ENCODE measurements around the gene GAL3ST3. TPM values are rescaled to one million over a fixed set of nuclear protein-coding genes. Genes with fewer than 3 reads are reported as not detected.
"Not testable (repeated sequence)": the region's sequence is repeated elsewhere in the genome, so short reads cannot be mapped to it uniquely, and the experiment has no call there.

GAL3ST3 gene
- total RNA-seq, 1 donor from 2014 or later: not detected

DNA sequence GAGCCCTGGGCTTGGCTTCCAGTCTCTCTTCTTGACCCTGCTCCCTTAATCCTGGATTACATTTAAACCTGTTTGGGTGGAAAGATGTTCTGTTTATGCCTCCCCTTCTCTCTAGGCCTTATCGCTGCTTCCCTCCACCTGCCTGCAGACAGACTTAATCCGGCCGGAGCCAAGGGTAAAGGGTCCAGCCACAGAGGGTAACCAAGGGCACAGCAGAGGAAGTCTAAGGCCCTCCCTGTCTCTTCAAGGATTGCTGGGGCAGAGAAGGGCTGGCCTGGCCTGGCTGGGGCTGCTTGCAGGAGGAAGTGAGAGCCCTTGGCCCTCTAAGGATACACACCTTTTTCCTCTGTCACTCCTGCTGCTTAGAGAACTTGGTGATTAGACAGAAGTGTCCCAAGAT is 2.1 kb downstream of the GAL3ST3 start:
- intact Hi-C loops (cut with micrococcal nuclease): no loop called here

DNA sequence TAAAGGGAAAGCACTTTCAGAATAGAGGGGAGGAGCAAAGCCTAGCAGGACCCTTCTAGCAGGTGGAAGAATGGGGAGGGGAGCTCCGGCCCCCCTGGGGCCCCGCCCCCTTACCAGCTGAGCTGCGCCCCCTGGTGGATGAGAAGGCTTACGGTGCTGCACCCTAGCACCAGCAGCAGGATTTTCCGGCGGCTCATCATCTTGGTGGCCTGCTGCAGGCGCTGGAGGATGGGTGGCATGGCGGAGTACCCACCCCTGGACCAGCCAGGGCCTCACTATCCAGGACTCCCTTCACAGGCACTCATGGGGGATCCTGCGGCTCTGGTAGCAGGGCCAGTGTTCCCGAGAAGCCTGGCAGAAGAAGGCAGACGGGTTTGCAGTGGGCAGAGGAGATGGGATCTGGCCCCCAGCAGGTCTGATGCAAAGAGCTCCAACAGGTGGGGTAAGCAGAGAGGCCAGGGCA is 3.8 kb downstream of the GAL3ST3 start:
- intact Hi-C loops (cut with micrococcal nuclease): no loop called here

DNA sequence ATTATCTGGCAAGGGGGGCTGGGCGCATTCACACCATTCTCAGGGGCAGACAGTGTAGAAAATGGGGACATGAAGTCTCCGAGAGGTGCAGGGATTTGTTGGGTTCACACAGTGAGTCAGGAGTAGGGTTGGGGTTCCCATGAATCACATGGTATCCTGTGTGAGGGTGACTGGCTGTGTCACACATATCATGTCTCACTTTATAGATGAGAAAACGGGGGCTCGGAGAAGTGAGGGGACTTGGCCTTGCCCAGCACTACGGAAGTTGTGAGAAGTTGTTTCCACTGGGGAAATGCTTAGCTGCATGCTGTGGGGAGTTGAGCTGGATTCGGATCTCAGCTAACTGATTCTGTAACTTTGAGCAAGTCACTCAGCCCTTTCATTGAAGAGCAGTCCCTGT is 4.2 kb downstream of the GAL3ST3 start:
- intact Hi-C loops (cut with micrococcal nuclease): no loop called here

DNA sequence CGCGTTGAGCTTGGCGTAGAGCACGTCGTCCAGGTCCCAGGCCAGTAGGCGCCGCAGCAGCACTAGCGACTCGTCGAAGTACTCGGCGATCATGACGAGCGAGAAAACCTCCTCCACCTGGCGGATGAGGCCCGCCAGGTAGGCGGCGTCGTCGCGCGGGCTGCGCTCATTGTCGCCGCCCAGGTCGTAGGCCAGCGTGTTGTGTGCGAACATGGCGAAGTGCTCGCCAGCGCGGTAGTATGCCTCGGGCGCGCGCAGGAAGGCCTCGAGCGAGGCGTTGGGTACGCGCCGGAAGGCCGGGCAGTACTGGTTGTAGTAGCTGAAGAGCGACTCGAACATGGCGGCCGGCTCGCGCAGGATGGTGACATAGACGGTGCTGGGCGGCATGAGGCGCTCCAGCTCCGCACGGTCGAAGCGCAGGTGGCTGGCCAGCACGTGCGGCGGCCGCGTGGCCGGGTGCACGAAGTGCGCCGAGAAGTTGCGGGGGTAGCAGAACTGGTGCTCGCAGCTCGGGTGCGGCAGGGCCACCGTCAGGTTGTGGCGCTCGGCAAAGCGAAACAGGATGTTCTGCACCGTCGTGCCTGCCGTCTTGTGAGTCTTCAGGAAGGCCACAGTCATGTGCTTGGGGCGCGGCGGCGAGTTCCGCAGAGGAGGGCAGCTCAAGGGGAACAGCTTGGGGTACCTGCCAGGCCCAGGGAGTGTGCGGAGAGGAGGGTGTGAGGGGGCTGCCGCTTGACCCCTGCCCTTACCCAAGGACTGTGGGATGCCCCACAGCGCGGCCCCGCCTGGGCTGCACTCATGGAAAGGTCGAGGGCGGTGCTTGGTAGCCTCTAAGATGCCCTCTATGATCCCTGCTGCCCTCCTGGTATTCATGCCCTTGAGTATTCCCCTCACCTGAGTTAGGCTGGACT is 5.7 kb downstream of the GAL3ST3 start:
- intact Hi-C loops (cut with micrococcal nuclease): no loop called here

DNA sequence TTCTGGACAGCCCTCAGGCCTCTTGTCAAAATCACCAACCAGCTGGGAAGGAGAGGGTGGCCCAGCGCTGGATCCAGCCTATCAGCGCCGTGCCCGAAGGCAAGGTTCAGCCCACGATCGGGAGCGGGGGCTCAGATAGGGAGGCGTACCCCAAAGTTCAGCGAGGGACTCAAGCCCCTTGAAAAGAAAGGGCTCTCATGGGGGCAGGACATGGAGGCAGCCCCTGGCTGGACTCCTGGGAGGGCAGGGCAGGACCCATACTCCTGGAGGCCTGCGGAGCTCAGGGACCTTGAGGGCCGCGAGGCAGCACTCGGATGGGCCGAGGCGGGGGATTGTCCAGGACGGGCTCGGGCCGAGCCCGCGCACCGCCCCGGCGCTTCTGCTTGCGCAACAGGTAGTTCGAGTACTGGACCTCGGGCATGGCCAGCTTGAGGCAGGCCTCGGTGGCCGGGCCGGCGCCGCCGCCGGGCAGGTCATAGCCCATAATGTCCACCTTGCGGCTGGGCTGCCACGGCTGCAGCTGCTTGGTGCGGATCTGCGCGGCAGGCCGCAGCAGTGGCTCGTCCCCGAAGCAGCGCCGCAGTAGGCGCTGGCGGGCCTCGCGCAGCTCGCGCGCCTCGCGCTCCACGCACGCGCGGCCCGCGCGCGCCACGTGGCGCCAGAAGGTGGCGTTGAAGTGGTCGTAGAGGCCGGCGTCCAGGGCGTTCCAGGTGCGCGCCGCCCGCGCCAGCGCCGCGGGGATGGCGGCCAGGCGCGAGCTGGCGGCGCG is 6.5 kb downstream of the GAL3ST3 start:
- intact Hi-C loops (cut with micrococcal nuclease): no loop called here

DNA sequence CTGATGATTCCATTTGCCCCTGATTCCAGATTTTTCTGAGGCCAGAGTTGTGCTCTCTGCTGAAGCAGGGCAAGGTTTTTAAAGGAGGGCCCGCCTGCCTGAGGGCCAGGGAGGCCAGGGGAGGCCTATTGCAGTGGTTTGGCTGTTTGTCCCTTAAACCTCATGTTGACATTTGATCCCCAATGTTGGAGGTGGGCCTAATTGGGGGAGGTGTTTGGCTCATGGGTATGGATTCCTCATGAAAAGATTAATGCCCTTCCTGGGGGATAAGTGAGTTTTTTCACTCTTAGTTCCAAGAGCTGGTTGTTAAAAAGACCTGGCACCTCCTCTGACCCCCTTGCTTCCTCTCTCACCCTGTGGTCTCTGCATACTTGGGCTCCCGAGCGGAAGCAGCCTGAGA is 9.2 kb downstream of the GAL3ST3 start:
- intact Hi-C loops (cut with micrococcal nuclease): no loop called here

DNA sequence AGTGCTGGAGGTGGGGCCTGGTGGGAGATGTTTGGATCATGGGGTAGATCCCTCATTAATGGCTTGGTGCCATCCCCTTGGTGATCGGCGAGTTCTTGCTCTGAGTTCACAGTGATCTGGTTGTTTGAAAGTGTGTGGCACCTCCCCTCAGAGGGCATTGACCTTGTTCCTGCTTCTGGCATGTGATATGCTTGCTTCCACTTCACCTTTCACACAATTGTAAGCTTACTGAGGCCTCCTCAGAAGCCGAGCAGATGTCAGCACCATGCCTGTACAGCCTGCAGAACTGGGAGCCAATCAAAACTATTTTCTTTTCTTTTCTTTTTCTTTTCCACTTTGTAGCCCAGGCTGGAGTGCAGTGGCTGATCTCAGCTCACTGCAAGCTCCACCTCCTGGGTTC is 11.6 kb downstream of the GAL3ST3 start:
- intact Hi-C loops (cut with micrococcal nuclease): no loop called here

DNA sequence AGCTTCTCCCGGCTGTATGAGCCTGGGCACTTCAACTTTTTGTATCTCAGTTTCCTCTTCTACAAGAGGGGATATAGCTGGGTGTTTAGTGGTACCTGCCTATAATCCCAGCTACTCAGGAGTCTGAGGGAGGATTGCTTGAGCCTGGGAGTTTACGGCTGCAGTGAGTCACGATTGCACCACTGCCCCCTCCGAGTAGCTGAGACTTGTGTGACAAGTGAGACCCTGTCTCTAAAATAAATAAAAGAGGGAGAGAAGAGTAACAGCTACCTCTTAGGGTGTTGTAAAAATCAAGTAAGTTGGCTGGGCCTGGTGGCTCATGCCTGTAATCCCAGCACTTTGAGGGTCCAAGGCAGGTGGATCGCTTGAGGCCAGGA is 12.6 kb downstream of the GAL3ST3 start:
- intact Hi-C loops (cut with micrococcal nuclease): no loop called here

DNA sequence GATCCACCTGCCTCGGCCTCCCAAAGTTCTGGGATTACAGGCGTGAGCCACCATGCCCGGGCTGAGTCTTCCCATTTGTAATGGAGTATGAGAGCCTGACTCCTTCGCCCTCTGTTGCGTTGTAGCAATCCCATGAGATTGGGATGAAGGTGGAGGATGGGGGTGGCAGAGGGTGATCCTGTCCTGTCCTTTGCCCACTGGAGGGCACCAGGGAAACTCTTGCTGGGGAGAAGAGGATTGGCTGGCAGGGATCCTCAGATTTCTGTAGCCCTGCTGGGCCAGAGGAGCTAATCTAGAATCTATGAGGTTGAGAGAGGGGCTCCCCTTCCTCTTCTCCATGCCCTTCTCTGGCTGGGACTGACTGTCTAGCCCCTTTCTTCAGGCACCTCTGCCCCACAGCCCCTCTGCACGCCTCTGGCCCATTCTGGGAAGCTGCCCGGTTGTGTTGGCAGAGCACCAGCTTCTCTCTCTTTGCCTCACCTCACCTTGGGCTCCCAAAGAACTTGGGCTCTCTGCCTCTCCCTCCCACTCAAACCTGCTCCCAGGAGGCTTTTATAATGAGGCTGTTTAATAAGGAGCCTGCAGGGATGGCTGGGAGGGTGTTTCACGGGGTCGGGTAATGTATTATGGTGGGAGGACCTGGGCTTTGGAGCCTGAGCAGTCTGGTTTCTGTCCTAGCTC is 13.2 kb downstream of the GAL3ST3 start:
- intact Hi-C loops (cut with micrococcal nuclease): no loop called here

DNA sequence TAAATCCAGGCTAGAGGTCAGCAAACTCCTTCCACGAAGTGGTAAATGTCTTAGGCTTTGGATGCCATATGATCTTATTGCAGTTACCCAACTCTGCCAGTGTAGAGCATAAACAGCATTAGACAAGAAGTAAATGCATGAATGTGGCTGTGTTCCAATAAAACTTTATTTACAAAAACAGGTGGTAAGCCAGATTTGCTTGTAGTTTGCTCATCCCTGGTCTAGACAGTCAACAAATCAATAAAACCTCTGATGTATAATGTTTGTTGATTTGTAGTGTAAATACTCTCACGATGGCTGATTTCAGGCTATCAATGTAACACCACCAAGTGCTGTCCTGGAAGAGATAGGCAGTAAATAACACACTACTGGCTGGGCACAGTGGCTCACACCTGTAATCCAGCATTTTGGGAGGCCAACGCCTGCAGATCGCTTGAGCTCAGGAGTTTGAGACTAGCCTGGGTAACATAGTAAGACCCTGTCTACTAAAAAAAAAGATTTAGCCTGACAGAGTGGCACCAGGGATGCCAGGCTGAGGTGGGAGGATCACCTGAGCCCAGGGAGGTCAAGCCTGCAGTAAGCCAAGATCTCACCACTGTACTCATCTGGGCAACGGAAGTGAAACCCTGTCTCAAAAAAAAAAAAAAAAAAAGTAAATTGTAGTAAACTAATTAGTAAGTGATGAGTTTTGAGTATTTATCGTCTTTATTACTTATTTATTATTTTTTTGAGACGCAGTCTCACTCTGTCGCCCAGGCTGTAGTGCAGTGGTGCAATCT is 15.8 kb downstream of the GAL3ST3 start:
- intact Hi-C loops (cut with micrococcal nuclease): no loop called here

DNA sequence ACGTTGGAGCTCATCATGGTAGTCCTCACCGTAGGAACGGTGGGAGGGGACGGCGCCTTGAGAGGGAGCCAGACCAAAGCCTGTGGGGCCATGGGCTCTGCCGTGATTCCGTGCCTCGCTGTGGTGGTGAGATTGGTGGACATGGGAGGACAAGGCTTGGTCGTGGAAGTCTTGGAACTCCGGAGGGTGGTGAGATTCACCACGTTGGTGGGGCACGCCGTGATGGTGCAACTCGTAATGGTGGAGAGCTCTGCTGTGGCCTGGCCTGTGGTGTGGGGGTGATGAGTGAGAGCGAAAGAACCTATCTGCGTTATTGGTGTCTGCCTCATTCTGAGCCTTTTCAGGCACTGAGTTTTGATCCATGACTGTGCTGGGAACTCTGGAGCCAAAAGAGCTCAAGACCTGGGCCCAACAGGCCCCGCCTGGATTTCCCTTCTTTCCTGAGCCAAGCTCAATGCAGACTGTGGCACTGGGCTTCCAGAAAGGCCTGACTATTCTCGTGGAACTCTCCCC is 22.9 kb downstream of the GAL3ST3 start, which contains the start of gene CATSPER1:
CATSPER1 (minus strand) TSS at position 463 of the 513 bp plus-strand sequence; CDS start at position 363, 100 bp downstream.
- intact Hi-C loops (cut with micrococcal nuclease): no loop called here

DNA sequence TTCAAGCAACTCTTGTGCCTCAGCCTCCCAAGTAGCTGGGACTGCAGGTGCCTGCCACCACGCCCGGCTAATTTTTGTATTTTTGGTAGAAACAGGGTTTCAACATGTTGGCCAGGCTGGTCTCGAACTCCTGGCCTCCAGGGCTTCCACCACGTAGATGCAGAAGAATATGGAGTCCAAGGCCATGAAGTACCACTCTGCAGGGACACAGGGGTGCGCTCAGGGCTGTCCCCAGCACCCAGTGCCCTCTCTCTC is 25.8 kb downstream of the GAL3ST3 start:
- intact Hi-C loops (cut with micrococcal nuclease): not testable (repeated sequence)

DNA sequence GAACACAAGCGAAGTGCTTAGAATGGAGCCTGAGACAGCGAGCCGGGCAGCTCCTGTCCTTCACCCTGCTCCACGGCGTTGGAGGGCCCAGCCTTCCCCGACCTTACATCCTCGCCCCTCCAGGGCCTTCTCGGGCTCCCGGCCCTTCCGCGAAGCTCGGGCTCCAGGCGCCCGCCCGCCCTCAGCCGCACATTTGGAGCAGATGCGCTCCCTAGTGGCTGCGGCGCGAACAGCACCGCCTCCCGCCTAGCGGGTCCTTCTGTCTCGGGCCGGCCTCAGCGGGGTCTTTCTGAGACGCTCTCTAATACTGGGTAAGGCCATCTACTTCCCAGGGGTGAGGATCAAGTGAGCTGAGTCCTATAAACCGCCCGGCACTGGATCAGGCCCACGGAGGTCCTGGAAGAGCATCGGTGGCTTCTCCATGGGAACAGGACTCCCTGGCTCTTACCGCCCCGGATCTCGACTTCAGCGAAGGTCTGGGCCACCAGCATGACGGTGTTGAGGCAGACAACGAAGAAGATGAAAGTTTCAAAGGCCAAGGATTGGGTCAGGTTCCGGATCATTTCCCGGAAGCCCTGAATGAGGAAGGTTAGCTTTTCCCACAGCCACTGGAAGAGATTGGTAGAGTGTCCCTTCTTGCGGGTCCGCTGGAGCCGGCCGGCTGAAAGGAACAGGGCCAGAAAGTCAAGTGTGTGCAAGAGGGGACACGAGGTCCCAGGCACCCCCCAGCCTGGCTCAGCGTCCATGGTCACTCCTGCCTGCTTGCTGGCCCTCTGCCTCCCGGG is 26.4 kb downstream of the GAL3ST3 start:
- intact Hi-C loops (cut with micrococcal nuclease): loop anchor here (1.0 kb wide), 3 partner anchors 20 to 138 kb away; partner anchors contain the start of genes BANF1 and EIF1AD

DNA sequence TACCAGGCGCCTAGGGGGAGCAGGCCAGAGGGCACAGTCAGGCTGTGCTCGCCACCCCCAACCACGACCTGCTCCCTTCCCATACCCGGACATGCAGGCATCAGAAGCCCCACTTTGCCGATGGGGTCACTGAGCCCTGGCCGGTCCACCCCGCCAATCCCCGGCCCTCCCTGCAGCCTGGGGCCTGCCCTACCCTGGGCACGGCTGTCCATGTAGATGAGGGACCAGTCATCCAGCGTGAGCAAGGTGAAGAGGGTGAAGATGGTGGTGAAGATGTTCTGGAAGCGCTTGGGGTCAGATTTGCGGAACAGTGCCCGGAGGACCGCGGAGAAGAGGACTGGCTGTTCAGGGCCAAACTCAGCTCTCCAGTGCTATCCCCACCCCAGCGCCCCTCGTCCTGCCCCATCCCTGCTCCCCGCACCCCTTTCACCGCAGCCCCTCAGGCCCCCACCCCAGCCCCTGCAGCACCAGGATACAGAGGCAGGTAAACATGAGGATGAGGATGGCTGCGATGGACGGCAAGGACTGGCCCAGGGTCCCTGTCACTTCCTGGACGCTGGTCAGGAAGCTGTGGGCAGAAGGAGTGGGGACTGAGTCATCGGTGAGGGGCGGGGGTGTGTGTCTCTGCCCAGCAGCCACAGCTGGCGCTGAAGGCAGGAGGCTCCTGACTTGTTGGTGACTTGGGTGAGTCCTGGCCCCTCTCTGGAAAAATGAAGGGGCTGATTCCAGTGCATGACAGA is 28.2 kb downstream of the GAL3ST3 start:
- intact Hi-C loops (cut with micrococcal nuclease): no loop called here

DNA sequence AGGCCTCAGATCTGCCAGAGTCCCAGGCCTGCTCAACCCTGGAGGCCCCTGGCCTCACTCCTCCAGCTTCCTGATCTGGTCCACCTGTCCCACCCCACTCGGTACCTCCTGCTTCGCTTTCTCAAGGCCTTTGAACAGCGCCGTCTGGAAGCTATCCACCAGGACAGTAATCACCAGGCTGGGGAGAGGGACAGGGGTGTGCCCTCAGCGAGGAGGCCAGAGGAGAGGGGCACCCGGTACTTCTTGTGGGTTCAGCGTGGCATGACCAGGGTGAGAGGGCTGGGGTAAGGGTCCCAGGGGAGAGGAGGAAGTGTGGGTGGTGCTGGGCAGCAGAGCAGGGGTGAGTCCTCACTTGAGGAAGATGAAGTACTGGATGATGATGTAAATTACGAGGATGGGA is 28.7 kb downstream of the GAL3ST3 start:
- intact Hi-C loops (cut with micrococcal nuclease): no loop called here

DNA sequence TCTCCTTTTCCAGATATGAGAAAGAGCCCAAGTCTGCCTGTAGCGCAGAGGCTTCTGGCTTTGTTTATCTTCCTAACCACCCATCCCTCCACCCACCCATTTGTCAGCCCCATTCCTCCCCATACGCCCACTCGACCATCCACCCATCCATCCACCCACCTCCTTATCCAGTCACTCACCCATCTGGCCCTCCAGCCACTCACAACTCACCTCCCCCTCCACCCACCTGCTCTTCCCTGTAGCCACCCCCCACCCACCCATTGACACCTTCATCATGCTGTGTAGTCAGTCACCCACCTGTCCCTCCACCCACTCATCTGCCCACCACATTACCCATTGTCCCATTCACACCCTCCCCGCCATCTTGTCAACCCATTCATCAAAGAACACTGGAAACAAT is 31.6 kb downstream of the GAL3ST3 start:
- intact Hi-C loops (cut with micrococcal nuclease): no loop called here

DNA sequence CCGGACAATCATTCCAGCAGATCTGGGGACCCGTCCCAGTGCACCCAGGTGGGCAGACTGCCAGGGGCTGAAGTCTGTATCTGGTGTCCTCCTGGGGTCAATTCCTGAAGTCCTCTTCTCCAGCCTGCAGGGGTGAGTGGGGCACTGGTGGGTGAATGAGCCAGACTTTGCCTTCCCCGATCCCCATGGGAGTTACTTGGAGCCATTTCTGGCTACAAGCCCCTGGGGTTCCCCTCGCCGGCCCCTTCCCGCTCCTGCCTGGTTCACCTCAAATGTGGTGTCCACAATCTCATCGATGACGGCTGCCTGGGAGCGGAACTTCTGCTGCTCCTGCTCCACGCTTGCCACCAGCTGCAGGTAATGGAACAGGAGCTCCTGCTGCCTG is 32.2 kb downstream of the GAL3ST3 start:
- intact Hi-C loops (cut with micrococcal nuclease): no loop called here

DNA sequence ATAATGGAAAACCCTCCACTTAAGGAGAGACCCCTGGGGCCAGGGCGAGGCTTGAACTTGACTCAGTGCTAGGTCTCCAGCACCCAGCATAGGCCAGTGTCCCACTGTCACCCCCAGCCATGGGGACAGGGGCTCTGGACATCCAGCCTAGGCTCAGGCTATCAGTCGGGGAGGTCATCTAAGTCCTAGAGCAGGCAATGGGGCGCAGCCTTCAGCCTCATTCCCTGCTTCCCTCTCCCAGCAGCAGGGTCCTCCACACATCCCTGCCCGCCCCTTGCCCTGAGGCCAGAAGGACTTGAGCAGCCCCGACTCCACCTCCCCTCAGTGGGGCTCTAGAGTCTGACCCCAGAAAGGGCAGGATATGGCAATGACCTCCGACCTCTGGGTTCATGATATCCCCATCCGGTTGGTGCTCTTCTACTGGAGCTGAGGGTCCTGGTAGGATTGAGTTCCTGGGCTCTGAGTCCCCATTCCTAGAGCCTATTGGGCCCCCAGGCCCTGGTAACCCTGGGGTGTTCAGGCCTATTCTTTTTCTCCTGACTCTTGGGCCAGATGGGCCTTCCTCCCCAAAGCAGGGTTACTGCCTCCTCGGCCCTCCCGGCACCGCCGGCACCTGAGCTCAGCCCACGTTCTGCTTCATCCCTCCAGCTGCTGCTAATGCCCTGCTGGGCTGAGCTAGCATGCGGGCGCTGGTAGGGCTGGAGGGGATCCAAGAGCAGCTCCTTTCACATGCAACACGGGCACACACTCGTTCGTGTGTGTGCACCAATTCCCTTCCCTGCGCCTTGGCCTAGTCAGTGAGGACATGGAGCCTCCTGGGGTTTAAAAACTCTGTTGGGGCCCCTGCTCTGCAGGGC is 32.8 kb downstream of the GAL3ST3 start:
- intact Hi-C loops (cut with micrococcal nuclease): no loop called here

Measured in T-helper 1 cell treated with Interleukin-12 subunit alpha and Interleukin-12 subunit beta and Interleukin-4 antibody, amounts not matched to agents 30 ng/mL and 1 ng/mL, for 36 hours (primary cell).